ENCODE measurements around the gene KCNQ4.

DNA sequence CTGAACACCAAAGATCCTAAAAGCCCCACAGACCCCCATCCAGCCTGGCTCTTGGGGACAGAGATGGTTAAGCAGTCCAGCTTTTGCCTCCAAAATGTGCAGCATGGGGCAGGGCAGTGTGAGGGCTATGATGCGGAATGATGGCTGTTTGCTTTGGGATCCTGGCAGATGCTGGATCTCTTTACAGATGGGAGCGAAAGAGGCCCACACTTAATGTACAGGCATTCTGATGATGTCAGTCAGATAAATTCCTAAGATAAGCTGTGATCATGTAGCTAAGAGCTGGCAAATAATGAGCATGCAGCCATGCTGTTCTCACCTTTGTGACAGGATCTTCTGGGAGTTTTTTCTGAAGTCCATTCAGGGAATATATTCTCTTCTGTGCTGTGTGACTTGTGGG lies 17.6 kb upstream of the KCNQ4 start:
- no peak for TF ChIP-seq BHLHE40 (IDR thresholded peaks at IDR 0.05; ENCODE audit: low read depth, low read length)
- no peak for TF ChIP-seq RFX5 (IDR thresholded peaks at IDR 0.05; ENCODE audit: low read depth, low read length)
- TF ChIP-seq CTCF (conservative IDR thresholded peaks at IDR 0.05; ENCODE audit: low read depth, low read length): no peak
- TF ChIP-seq FOS (IDR thresholded peaks at IDR 0.05; ENCODE audit: low read depth, low read length): no peak
- no peak for TF ChIP-seq NFE2L2 (IDR thresholded peaks at IDR 0.05; ENCODE audit: low read depth, low read length)

All from IMR-90 (cell line).